Measurements from ENCODE around the gene CDX2.

- TF ChIP-seq CTCF (IDR thresholded peaks at IDR 0.05) (no peak), POLR2A (IDR thresholded peaks at IDR 0.05) (no peak)
These were observed 40.7 kb downstream of the CDX2 start for GRCh38 chr13:27928353-27928804.
